Activated CD8-positive, alpha-beta memory T cell treated with anti-CD3 and anti-CD28 coated beads, Interleukin-2, amount 50 U/mL, for 1 hour (primary cell): ENCODE data around the gene C1orf87.

Experiments
- DNase-seq: peaks from one replicate; pipeline ENCODE4 v3.0.0-alpha.2; 2020; ENCODE audit errors: extremely low read depth

C1orf87 gene

GRCh38 chr1:60073605-60074278 lies at the start of gene C1orf87:
C1orf87 (minus strand) TSS chr1:60073770; CDS start chr1:60072643, 1,127 bp downstream.
- no peak for DNase-seq

GRCh38 chr1:60118085-60118484 lies 44.5 kb upstream of the C1orf87 start:
- no peak for DNase-seq

- DNase-seq: no peak
These were observed 41.3 kb upstream of the C1orf87 start for GRCh38 chr1:60114745-60115318.

- no peak for DNase-seq
These were observed 40.0 kb upstream of the C1orf87 start for GRCh38 chr1:60113596-60113995.

- DNase-seq: no peak
These were observed 39.5 kb upstream of the C1orf87 start for GRCh38 chr1:60113028-60113427.

GRCh38 chr1:60111716-60112115 lies 38.1 kb upstream of the C1orf87 start:
- no peak for DNase-seq

GRCh38 chr1:60111118-60111517 lies 37.5 kb upstream of the C1orf87 start:
- no peak for DNase-seq

GRCh38 chr1:60108196-60108595 lies 34.6 kb upstream of the C1orf87 start:
- DNase-seq: no peak

- DNase-seq: no peak
These were observed 29.6 kb upstream of the C1orf87 start for GRCh38 chr1:60103186-60103585.

GRCh38 chr1:60102267-60103061 lies 28.9 kb upstream of the C1orf87 start:
- DNase-seq: no peak

- DNase-seq: no peak
These were observed 27.9 kb upstream of the C1orf87 start for GRCh38 chr1:60101516-60101915.

GRCh38 chr1:60091195-60091715 lies 17.7 kb upstream of the C1orf87 start:
- no peak for DNase-seq

GRCh38 chr1:60090655-60091054 lies 17.1 kb upstream of the C1orf87 start:
- no peak for DNase-seq

GRCh38 chr1:60088620-60089155 lies 15.1 kb upstream of the C1orf87 start:
- no peak for DNase-seq

- DNase-seq: no peak
These were observed 14.1 kb upstream of the C1orf87 start for GRCh38 chr1:60087681-60088080.

GRCh38 chr1:60078182-60078581 lies 4.6 kb upstream of the C1orf87 start:
- no peak for DNase-seq

GRCh38 chr1:60071296-60071695 lies 2.3 kb downstream of the C1orf87 start:
- DNase-seq: no peak

- no peak for DNase-seq
These were observed 3.9 kb downstream of the C1orf87 start for GRCh38 chr1:60069691-60070090.

- DNase-seq: no peak
These were observed 5.1 kb downstream of the C1orf87 start for GRCh38 chr1:60068393-60069045.

- no peak for DNase-seq
These were observed 7.6 kb downstream of the C1orf87 start for GRCh38 chr1:60066001-60066400.

GRCh38 chr1:60065199-60065598 lies 8.4 kb downstream of the C1orf87 start:
- DNase-seq: no peak

- no peak for DNase-seq
These were observed 10.0 kb downstream of the C1orf87 start for GRCh38 chr1:60063561-60063960.
